MCF 10A (cell line): ENCODE measurements around the gene KIAA0825. TPM values are rescaled to one million over a fixed set of nuclear protein-coding genes. Genes with fewer than 3 reads are reported as not detected.
"Not testable (repeated sequence)": the region's sequence is repeated elsewhere in the genome, so short reads cannot be mapped to it uniquely, and the experiment has no call there.

Source experiments
- BruUV-seq: library from RNA; stranded (reverse); fragments of 400-500 nt; replicated peaks from 2 replicates; lab custom pipeline; 2021; lab: Mats Ljungman, UMichigan
- CTCF ChIA-PET: fragments of 300-600 bp; sonication (Branson Sonifier 250); formaldehyde crosslinking; extraction: SDS; loops from one replicate; lab custom pipeline; 2021; ENCODE audit warnings: antibody characterized with exemption, inconsistent platforms; lab: Yijun Ruan, JAX
- POLR2A ChIA-PET: fragments of 300-600, 350-650 bp; sonication (Branson Sonifier 250); formaldehyde crosslinking; extraction: SDS; loops from one replicate; lab custom pipeline; 2020; ENCODE audit warnings: antibody characterized with exemption, inconsistent platforms; lab: Yijun Ruan, JAX
- DNase-seq: peaks from one replicate; pipeline ENCODE4 v3.0.0-alpha.2; 2018; ENCODE audit not compliant: unreplicated experiment
- H3K27ac Mint-ChIP-seq: one replicate; pipeline ENCODE4 v1.8.0; 2022; ENCODE audit warnings: mild to moderate bottlenecking, low read depth, mixed read lengths; ENCODE audit not compliant: unreplicated experiment
- H3K27me3 Mint-ChIP-seq: one replicate; pipeline ENCODE4 v1.8.0; 2022; ENCODE audit warnings: mixed read lengths; ENCODE audit not compliant: insufficient read depth, unreplicated experiment
- H3K36me3 Mint-ChIP-seq: one replicate; pipeline ENCODE4 v1.8.0; 2022; ENCODE audit warnings: mild to moderate bottlenecking, moderate library complexity, mixed read lengths; ENCODE audit not compliant: insufficient read depth, unreplicated experiment
- H3K4me1 Mint-ChIP-seq: one replicate; pipeline ENCODE4 v1.8.0; 2022; ENCODE audit warnings: mixed read lengths; ENCODE audit not compliant: insufficient read depth, unreplicated experiment
- H3K4me3 Mint-ChIP-seq: one replicate; pipeline ENCODE4 v1.8.0; 2022; ENCODE audit warnings: mild to moderate bottlenecking, moderate library complexity, mixed read lengths; ENCODE audit not compliant: unreplicated experiment
- H3K9me3 Mint-ChIP-seq: one replicate; pipeline ENCODE4 v1.8.0; 2022; ENCODE audit warnings: mixed read lengths; ENCODE audit not compliant: unreplicated experiment
- intact Hi-C: fragments of 100-400 bp; cut with micrococcal nuclease; formaldehyde crosslinking; loops from 2 replicates; pipeline ENCODE4 v1.14.1; 2022
- total RNA-seq: library from RNA; stranded (reverse); gene quantifications from 2 replicates; pipeline ENCODE4 v1.2.3, GENCODE V29; 2022
- TF ChIP-seq, protein P1 (sequence below): fragments of 200-600 bp; IDR thresholded peaks from one replicate; pipeline ENCODE4 v1.8.0; 2022; ENCODE audit warnings: antibody characterized with exemption, mild to moderate bottlenecking; ENCODE audit not compliant: unreplicated experiment

KIAA0825 gene
- total RNA-seq, 1 experiment from 2014 or later: 2.1 TPM

DNA sequence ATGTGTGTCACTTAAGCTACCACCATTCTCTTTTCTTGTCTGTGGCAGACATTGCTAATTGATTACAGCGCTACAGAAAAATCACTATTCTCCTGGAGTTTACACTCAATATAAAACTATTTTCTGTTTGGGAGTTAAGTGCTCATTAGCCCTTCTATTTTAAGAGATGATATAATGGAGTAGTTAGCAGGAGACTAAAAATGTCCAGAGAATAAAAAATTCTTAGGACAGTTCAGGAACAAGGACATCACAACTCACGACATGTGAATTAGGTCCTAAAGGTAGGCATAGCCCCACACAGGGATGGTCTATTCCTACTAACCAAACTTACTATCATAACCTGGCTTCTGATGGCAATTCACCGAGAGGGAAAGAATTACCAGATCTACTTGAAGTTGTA, 258.5 kb downstream of the KIAA0825 start:
- no peaks in the 10 kb centered on the region for H3K4me1 Mint-ChIP-seq
- intact Hi-C loops: no loop called here
- CTCF ChIA-PET: no interaction called here

DNA sequence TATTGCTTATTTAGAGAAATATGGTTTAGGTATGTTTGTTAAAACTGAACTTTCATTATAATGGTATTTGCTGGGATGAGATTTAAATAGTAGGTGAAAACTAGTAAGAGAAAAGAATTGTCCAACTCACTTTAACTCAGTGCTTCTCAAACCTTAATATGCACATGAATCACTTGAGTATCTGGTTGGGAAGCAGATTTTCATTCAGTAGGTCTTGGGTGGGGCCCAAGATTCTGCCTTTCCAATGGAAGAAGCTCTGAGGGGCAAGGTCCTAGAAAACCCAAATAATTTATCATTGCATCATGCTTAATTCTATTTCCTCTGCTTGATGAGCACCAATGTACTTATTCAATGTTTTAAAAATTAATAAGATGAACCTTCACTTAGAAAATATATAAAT, 262.6 kb downstream of the KIAA0825 start:
- ChIA-PET CTCF (no interaction called here), POLR2A (interaction anchor here (0.5 kb wide), 1 partner anchor 43 kb away, joined by 3 read pairs; no protein-coding TSS in a partner anchor)
- intact Hi-C loops: no loop called here
- Mint-ChIP-seq H3K36me3 (no peaks in the 10 kb centered on the region), H3K4me1 (no peaks in the 10 kb centered on the region), H3K27me3 (no peaks in the 10 kb centered on the region), H3K27ac (no peak overlapping the region), H3K4me3 (no peak overlapping the region), H3K9me3 (peaks cover 19% of the 10 kb centered on the region)
- BruUV-seq: no TSS peak
- no peak for DNase-seq
- TF ChIP-seq, protein P1, sequence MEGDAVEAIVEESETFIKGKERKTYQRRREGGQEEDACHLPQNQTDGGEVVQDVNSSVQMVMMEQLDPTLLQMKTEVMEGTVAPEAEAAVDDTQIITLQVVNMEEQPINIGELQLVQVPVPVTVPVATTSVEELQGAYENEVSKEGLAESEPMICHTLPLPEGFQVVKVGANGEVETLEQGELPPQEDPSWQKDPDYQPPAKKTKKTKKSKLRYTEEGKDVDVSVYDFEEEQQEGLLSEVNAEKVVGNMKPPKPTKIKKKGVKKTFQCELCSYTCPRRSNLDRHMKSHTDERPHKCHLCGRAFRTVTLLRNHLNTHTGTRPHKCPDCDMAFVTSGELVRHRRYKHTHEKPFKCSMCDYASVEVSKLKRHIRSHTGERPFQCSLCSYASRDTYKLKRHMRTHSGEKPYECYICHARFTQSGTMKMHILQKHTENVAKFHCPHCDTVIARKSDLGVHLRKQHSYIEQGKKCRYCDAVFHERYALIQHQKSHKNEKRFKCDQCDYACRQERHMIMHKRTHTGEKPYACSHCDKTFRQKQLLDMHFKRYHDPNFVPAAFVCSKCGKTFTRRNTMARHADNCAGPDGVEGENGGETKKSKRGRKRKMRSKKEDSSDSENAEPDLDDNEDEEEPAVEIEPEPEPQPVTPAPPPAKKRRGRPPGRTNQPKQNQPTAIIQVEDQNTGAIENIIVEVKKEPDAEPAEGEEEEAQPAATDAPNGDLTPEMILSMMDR: no peak

More for the DNA sequence above, 258.5 kb downstream of the KIAA0825 start:
- Mint-ChIP-seq H3K4me3 (no peak overlapping the region), H3K27me3 (no peaks in the 10 kb centered on the region), H3K9me3 (no peaks in the 10 kb centered on the region), H3K27ac (no peak overlapping the region), H3K36me3 (no peaks in the 10 kb centered on the region)
- TF ChIP-seq, protein P1: no peak
- POLR2A ChIA-PET: no interaction called here
- DNase-seq: no peak
- no TSS peak for BruUV-seq

DNA sequence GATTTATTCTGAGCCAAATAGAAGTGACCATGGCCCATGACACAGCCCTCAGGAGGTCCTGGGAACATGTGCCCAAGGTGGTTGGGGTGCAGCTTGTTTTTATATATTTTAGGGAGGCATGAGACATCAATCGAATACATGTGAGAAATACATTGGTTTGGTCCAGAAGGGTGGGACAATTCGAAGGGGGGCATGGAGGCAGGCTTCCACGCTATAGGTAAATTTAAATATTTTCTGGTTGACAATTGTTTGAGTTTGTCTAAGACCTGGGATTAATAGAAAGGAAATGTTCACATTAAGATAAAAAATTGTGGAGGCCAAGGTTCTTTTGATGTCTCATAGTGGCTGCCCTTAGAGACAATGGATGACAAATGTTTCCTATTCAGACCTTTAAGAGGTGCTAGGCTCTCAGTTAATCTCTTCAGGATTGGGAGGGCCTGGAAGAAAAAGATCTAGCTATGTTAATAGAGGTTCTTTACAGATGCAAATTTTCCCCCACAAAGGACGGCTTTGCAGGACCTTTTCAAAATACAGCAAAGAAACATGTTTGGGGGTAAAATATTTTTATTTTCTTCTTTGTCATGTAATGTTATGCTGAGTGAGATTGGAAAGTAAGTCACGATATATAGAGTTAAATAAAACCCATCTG, 263.4 kb downstream of the KIAA0825 start:
- H3K27ac Mint-ChIP-seq, H3K4me1 Mint-ChIP-seq, H3K36me3 Mint-ChIP-seq, intact Hi-C loops, H3K4me3 Mint-ChIP-seq, H3K27me3 Mint-ChIP-seq, DNase-seq, BruUV-seq: not testable (repeated sequence)
- ChIA-PET CTCF (interaction anchor here (0.8 kb wide), 1 partner anchor 20 kb away, joined by 3 read pairs; no protein-coding TSS in a partner anchor), POLR2A (interaction anchor here (0.6 kb wide), 1 partner anchor 785 kb away, joined by 3 read pairs; no protein-coding TSS in a partner anchor)
- peaks cover 20% of the 10 kb centered on the region for H3K9me3 Mint-ChIP-seq

DNA sequence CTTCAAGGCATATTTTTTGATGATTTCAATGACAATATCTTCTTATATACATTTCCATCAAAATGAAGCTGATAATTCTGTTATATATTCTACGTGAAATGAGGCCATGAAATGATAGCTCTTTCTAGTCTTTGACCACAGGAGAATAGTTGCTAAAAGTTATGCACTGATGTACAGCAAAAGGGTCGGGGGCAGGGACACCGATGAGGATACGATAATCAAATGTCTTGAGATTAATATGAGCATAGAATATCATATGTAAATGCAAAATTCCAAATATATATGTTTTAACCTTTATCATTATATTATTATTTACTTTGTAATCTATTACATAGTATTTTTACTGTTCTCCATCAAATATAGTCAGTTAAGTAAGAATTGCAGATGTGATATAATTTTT, 264.8 kb downstream of the KIAA0825 start:
- no peak overlapping the region for H3K27ac Mint-ChIP-seq
- intact Hi-C loops: no loop called here
- no peaks in the 10 kb centered on the region for H3K36me3 Mint-ChIP-seq
- H3K27me3 Mint-ChIP-seq: no peaks in the 10 kb centered on the region
- CTCF ChIA-PET: no interaction called here
- TF ChIP-seq, protein P1: no peak
- no peak for DNase-seq
- H3K9me3 Mint-ChIP-seq: peaks cover 33% of the 10 kb centered on the region
- POLR2A ChIA-PET: no interaction called here
- no TSS peak for BruUV-seq
- no peaks in the 10 kb centered on the region for H3K4me1 Mint-ChIP-seq
- H3K4me3 Mint-ChIP-seq: no peak overlapping the region
